Lower leg skin (tissue), 4 donors: ENCODE results near the gene CLEC9A. TPM values are rescaled to one million over a fixed set of nuclear protein-coding genes. Genes with fewer than 3 reads are reported as not detected.

Experiments used
- DNase-seq, 2 donors: peaks; one replicate each; pipeline ENCODE4 v3.0.0-alpha.2; 2019; ENCODE audit warnings: low spot score in 2 of 2
- H3K4me3 ChIP-seq: fragments of 200-600 bp; sonication (generic); 2 replicates; pipeline ENCODE4 v1.5.1; 2017; ENCODE audit warnings: mild to moderate bottlenecking, low read depth; ENCODE audit not compliant: poor library complexity, severe bottlenecking
- POLR2A ChIP-seq, 2 donors: fragments of 450-650 bp; IDR thresholded peaks; one replicate each; pipeline ENCODE4 v1.6.1; 2016 to 2017; ENCODE audit warnings: antibody characterized with exemption in 2 of 2, mild to moderate bottlenecking in 1 of 2, moderate library complexity in 1 of 2
- WGBS, 2 donors: methylation state at CpG; one replicate each; pipeline ENCODE4 v1.1.5; 2018; 5-methylcytosine and 5-hydroxymethylcytosine counted together
- intact Hi-C: fragments of 100-400 bp; cut with DNase I; formaldehyde crosslinking; loops from one replicate; pipeline ENCODE4 v1.15.0; 2023; ENCODE audit warnings: low total_unique reads
- total RNA-seq, 4 donors: library from RNA; depleted of rRNA; stranded (reverse); fragments of >200 nt; gene quantifications; one replicate each; pipeline ENCODE4 v1.1.0, GENCODE V29; 2016
- TF ChIP-seq, protein P1 (sequence below), 3 donors: fragments of 450-650 bp; IDR thresholded peaks; one replicate each; pipeline ENCODE4 v1.5.1; 2016; ENCODE audit warnings: antibody characterized with exemption in 3 of 3, mild to moderate bottlenecking in 3 of 3, moderate library complexity in 2 of 3

CLEC9A gene
- total RNA-seq, 4 donors from 2014 or later: not detected

DNA sequence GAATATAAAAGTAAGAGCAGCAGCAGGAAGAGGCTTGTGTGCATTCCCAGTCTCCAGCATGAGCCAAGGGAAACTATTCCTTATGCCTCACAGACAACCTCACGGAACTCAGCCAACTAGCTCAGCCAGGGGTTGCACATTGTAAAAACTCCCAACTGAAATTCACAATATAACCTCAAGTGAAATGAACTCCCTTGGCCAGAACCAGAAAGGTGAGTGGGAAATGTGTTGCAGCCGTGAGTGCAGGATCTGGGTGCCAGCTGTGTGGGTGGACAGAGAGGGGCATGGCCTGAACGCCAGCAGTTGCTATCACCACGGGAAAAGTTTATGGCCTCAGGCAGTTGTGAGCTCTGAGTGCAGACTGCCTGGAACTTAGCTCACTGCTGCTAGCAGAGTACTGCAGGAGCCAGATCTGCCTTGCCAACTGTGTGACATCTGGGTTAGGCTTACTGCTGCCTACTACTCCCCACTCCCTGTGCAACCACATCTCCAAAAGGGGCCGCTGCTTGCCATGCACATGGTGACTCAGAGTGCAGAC is 70.6 kb downstream of the CLEC9A start:
- TF ChIP-seq, protein P1, sequence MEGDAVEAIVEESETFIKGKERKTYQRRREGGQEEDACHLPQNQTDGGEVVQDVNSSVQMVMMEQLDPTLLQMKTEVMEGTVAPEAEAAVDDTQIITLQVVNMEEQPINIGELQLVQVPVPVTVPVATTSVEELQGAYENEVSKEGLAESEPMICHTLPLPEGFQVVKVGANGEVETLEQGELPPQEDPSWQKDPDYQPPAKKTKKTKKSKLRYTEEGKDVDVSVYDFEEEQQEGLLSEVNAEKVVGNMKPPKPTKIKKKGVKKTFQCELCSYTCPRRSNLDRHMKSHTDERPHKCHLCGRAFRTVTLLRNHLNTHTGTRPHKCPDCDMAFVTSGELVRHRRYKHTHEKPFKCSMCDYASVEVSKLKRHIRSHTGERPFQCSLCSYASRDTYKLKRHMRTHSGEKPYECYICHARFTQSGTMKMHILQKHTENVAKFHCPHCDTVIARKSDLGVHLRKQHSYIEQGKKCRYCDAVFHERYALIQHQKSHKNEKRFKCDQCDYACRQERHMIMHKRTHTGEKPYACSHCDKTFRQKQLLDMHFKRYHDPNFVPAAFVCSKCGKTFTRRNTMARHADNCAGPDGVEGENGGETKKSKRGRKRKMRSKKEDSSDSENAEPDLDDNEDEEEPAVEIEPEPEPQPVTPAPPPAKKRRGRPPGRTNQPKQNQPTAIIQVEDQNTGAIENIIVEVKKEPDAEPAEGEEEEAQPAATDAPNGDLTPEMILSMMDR (IDR thresholded peaks at IDR 0.05): no peak
- TF ChIP-seq POLR2A (IDR thresholded peaks at IDR 0.05): no peak
- WGBS, 2 donors: 17 to 23% methylated on average over 5 of the region's 5 CpGs
- H3K4me3 ChIP-seq: no peak overlapping the region
- intact Hi-C loops: no loop called here
- DNase-seq: peak in 1 of 2 donors; percentile 28

DNA sequence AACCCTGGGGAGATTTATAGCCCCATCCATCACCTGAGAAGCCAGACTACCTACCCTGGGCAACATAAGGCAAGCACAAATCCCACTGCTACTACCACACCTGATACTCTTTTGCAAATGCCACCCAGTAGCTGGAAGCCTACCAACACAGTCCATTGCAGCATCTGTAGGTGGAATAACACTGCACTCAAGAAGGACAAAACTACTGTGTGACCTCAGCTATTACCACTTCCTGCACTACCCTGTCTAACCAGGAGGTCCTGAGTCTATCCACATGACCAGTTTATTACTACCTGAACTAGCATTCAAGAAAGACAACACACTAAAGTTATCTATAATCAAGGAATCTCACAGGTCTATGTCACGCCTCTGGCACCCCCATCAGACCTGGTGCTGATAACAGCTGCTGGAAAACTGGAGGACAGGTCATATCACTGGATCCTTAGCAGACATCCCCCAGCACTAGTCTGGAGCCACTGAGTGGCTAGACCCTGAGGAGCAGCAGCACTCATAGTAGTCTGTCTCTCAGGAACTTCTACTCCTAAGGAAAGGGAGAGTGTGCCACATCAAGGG is 71.3 kb downstream of the CLEC9A start:
- intact Hi-C loops: no loop called here
- WGBS, 2 donors: 82% methylated on average over 1 of the region's 1 CpG
- TF ChIP-seq, protein P1 (IDR thresholded peaks at IDR 0.05): no peak
- no peak for TF ChIP-seq POLR2A (IDR thresholded peaks at IDR 0.05)
- H3K4me3 ChIP-seq: no peak overlapping the region
- no peak for DNase-seq

DNA sequence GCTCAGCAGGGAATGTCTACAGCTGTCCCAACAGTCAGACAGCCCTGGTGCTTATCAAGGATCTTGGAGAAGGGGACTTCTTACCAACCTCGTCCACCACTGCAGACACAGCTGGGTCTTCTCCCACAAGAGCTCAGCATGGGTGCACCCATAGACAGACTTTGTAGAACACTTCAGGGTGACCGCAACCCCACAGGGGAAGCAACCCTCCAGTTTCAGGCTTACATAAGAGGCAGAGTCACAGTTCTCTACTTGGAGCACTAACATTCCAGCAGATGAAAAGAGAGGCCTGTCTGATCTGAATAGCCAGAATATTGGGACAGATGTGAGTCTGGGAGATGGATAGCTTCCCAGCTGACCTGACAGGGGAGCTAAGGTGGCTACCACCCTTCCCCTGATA is 71.8 kb downstream of the CLEC9A start:
- intact Hi-C loops: no loop called here
- no peak overlapping the region for H3K4me3 ChIP-seq
- 42 to 90% methylated on average over 2 of the region's 2 CpGs for WGBS, 2 donors
- no peak for DNase-seq
- TF ChIP-seq, protein P1 (IDR thresholded peaks at IDR 0.05): no peak
- TF ChIP-seq POLR2A (IDR thresholded peaks at IDR 0.05): no peak

DNA sequence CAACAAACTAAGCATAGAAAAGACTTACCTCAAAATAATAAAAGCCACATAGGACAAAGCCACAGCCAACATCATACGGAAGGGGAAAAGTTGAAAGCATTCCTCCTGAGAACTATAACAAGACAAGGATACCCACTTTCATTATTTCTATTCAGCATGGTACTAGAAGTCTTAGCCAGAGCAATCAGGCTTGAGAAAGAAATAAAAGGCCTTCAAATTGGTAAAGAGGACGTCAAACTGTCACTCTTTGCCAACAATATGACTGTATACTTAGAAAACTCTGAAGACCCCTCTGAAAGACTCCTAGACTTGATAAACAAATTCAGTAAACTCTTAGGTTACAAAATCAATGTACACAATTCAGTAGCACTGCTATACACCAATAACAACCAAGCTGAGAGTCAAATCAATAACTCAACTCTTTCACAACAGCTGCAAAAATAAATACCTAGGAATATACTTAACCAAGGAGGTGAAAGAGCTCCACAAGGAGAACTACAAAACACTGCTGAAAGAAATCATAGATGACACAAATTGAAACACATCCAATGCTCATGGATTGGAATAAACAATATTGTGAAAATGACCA is 79.9 kb downstream of the CLEC9A start:
- WGBS, 2 donors: 88 to 89% methylated on average over 2 of the region's 2 CpGs
- no peak overlapping the region for H3K4me3 ChIP-seq
- no peak for DNase-seq
- intact Hi-C loops: no loop called here
- TF ChIP-seq, protein P1 (IDR thresholded peaks at IDR 0.05): no peak
- no peak for TF ChIP-seq POLR2A (IDR thresholded peaks at IDR 0.05)

DNA sequence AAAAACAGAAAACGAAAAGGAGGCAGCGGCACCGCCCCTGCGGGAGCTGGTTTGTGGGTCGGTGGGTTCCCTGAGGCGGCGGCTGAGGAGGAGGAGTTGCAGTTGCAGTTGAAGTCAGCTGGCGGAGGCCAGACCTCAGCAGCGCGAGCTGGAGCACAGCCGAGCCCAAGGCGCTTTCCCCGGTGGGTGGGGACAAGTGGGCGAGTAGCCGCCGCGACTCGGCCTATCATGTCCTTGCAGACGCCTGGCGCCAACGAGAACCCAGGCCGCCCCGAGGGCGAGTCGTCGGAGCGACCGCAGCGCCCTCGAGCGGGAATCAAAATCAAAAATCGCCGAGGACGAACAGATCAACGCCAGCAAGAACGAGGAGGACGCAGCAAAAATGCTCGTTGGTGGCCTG is 81.0 kb downstream of the CLEC9A start:
- TF ChIP-seq, protein P1 (IDR thresholded peaks at IDR 0.05): no peak
- no peak for TF ChIP-seq POLR2A (IDR thresholded peaks at IDR 0.05)
- WGBS, 2 donors: 92 to 96% methylated on average over 38 of the region's 38 CpGs
- no peak for DNase-seq
- intact Hi-C loops: no loop called here
- H3K4me3 ChIP-seq: no peak overlapping the region
